HepG2 (cell line): ENCODE measurements around the gene TUBA4A. TPM values are rescaled to one million over a fixed set of nuclear protein-coding genes. Genes with fewer than 3 reads are reported as not detected.
A peak's percentile ranks its signal among the peaks of the same experiment; 100 is the strongest.

Experiments
- ATF1 ChIP-seq: IDR thresholded peaks from 2 replicates; pipeline ENCODE4 v1.6.1; 2016; ENCODE audit warnings: mild to moderate bottlenecking, control low read depth
- BRD4 ChIP-seq: sonication (generic); formaldehyde crosslinking; IDR thresholded peaks from 2 replicates; pipeline ENCODE4 v1.4.0; 2020; ENCODE audit warnings: missing genetic modification reagents
- CENPBD1 ChIP-seq: sonication (generic); formaldehyde crosslinking; IDR thresholded peaks from 2 replicates; pipeline ENCODE4 v1.8.0; 2022; ENCODE audit warnings: missing genetic modification reagents, low read depth, mild to moderate bottlenecking, borderline replicate concordance
- E2F2 ChIP-seq: sonication (generic); formaldehyde crosslinking; IDR thresholded peaks from 2 replicates; pipeline ENCODE4 v1.4.0; 2020; ENCODE audit warnings: missing genetic modification reagents, borderline replicate concordance
- KDM4B ChIP-seq: sonication (generic); formaldehyde crosslinking; IDR thresholded peaks from 2 replicates; pipeline ENCODE4 v1.4.0; 2020; ENCODE audit warnings: missing genetic modification reagents
- MATR3 ChIP-seq: sonication (generic); formaldehyde crosslinking; IDR thresholded peaks from 2 replicates; pipeline ENCODE4 v1.4.0; 2020; ENCODE audit warnings: missing genetic modification reagents
- NCOR1 ChIP-seq: fragments of 200-600 bp; sonication (generic); IDR thresholded peaks from 2 replicates; pipeline ENCODE4 v1.7.0; 2017; ENCODE audit warnings: antibody characterized with exemption, low read length, borderline replicate concordance
- NKX3-1 ChIP-seq: sonication (generic); formaldehyde crosslinking; IDR thresholded peaks from 2 replicates; pipeline ENCODE4 v1.5.0; 2020; ENCODE audit warnings: missing genetic modification reagents
- PCBP2 ChIP-seq: fragments of 200-400 bp; formaldehyde crosslinking; optimal IDR thresholded peaks from 2 replicates; pipeline ENCODE3; 2018; ENCODE audit warnings: low read length, low read depth; ENCODE audit not compliant: poor library complexity, severe bottlenecking
- PHF20 ChIP-seq: sonication (generic); formaldehyde crosslinking; IDR thresholded peaks from 2 replicates; pipeline ENCODE4 v1.5.0; 2020; ENCODE audit warnings: mild to moderate bottlenecking, missing genetic modification reagents
- RARG ChIP-seq: sonication (generic); formaldehyde crosslinking; IDR thresholded peaks from 2 replicates; pipeline ENCODE4 v1.4.0; 2020; ENCODE audit warnings: low read depth, mild to moderate bottlenecking, missing genetic modification reagents
- SATB2 ChIP-seq: sonication (generic); formaldehyde crosslinking; IDR thresholded peaks from 2 replicates; pipeline ENCODE4 v1.5.0; 2020; ENCODE audit warnings: missing genetic modification reagents
- SIN3A ChIP-seq: IDR thresholded peaks from 2 replicates; pipeline ENCODE4 v1.6.1; 2011; ENCODE audit warnings: low read depth, mild to moderate bottlenecking, control low read depth, low read length, borderline replicate concordance
- SYNCRIP ChIP-seq: fragments of 200-400 bp; formaldehyde crosslinking; IDR thresholded peaks from 2 replicates; pipeline ENCODE4 v1.6.1; 2018; ENCODE audit warnings: mild to moderate bottlenecking, low read depth, low read length; ENCODE audit not compliant: insufficient read depth
- TFE3 ChIP-seq: IDR thresholded peaks from 2 replicates; pipeline ENCODE4 v1.6.1; 2016
- YY1 ChIP-seq: IDR thresholded peaks from 2 replicates; pipeline ENCODE4 v1.6.1; 2011; ENCODE audit warnings: low read length, low read depth, moderate library complexity, mild to moderate bottlenecking; ENCODE audit not compliant: insufficient read depth, insufficient replicate concordance
- ZNF256 ChIP-seq: sonication (generic); formaldehyde crosslinking; conservative IDR thresholded peaks from 2 replicates; pipeline ENCODE4 v1.4.0; 2020; ENCODE audit warnings: missing genetic modification reagents
- ZNF335 ChIP-seq: sonication (generic); formaldehyde crosslinking; IDR thresholded peaks from 2 replicates; pipeline ENCODE4 v1.4.0; 2020; ENCODE audit warnings: missing genetic modification reagents
- ZNF580 ChIP-seq: IDR thresholded peaks from 2 replicates; pipeline ENCODE4 v1.6.1; 2016; ENCODE audit warnings: low read depth, borderline replicate concordance
- ZNF629 ChIP-seq: sonication (generic); formaldehyde crosslinking; conservative IDR thresholded peaks from 2 replicates; pipeline ENCODE4 v1.5.0; 2020; ENCODE audit warnings: missing genetic modification reagents
- ZNF674 ChIP-seq: sonication (generic); formaldehyde crosslinking; IDR thresholded peaks from 2 replicates; pipeline ENCODE4 v1.5.0; 2020; ENCODE audit warnings: low read depth, mild to moderate bottlenecking, missing genetic modification reagents
- ZNF891 ChIP-seq: sonication (generic); formaldehyde crosslinking; IDR thresholded peaks from 2 replicates; pipeline ENCODE4 v1.5.0; 2020; ENCODE audit warnings: mild to moderate bottlenecking, missing genetic modification reagents
- polyA plus RNA-seq, 8 experiments: library from polyadenylated mRNA; depleted of rRNA in 3 of 8; stranded (reverse) in 7 of 8; unstranded in 1 of 8; fragments of >200 nt; fragmentation: Illumina TruSeq in 4 of 8; extraction: Trizol in 4 of 8; gene quantifications; 2 replicates each; pipeline versions ENCODE4 v1.2.1 to v1.2.3, GENCODE V29; 2011 to 2016; ENCODE audit warnings: low read depth in 4 of 8, missing spikeins in 1 of 8, mixed read lengths in 1 of 8; ENCODE audit not compliant: insufficient read depth in 1 of 8
- total RNA-seq, 5 experiments: library from RNA; depleted of rRNA; stranded (reverse); fragments of >200 nt; fragmentation: Illumina TruSeq; extraction: Trizol; gene quantifications; 2 replicates each; pipeline ENCODE4 v1.2.3, GENCODE V29; 2016; ENCODE audit warnings: low read depth in 1 of 5
- TF ChIP-seq, protein P1 (sequence below): sonication (generic); formaldehyde crosslinking; IDR thresholded peaks from 2 replicates; pipeline ENCODE4 v1.5.0; 2020; ENCODE audit warnings: missing genetic modification reagents
- TF ChIP-seq, protein P2 (sequence below): IDR thresholded peaks from 2 replicates; pipeline ENCODE4 v1.6.1; 2018; ENCODE audit warnings: missing genetic modification reagents

TUBA4A gene
- total and polyA plus RNA-seq, 2 of the 13 experiments (the other 11 are each of a cell fraction or from before 2014, with no cell fraction given) = 1.3 to 12.7 TPM

DNA sequence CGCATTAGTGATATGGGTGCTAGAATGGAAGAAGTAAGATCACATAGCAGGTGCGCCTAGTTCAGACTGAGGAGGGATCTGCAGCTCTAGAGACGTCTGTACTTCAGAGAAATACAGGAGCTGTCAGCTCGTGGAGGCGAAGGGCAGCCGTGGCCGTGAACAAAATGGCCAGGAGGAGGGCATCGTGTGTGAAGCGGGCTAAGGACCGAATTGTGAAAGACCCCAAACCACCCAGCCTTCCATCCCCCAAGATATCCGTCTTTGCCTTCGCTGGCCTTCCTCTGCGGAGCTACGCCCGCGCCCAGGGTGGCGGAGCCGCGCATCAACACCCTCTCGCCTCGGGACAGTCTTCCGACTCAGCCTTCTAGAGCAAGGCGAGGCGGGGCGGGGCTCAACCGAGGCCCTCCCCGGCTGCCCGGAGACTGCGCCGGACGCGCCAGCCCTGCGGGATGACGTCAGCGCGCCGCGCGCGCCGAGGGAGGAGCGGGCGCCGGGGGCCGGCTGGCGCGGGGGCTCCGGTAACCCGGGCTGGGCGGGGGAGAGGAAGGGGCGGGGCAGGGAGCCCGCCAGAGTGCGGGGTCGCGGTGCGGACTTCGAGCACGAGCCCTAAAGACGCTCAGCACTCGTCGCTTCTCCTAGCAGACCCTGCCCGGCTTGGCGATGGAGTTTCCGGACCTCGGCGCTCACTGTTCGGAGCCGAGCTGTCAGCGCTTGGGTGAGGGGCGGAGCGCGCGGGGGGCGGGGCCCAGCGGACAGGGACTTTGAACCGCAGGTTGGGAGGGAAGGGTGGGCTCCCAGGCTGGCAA lies 47.2 kb downstream of the TUBA4A start, which contains the start of gene ZFAND2B (continued):
- no peak for TF ChIP-seq SYNCRIP
- TF ChIP-seq TFE3 = peak; percentile 19; the same call in 1 of the 2 replicates
- TF ChIP-seq RARG = peak; percentile 93; the same call in 1 of the 2 replicates
- peak; percentile 62; the same call in 1 of the 2 replicates for TF ChIP-seq SIN3A
- TF ChIP-seq SATB2 (CRISPR knock-in tag) = 0 out of 2 replicates have a peak, but pooled peaks have one; percentile 35
- TF ChIP-seq ZNF580 (CRISPR knock-in tag) = peak; percentile 74; the same call in 1 of the 2 replicates
- TF ChIP-seq, protein P1, sequence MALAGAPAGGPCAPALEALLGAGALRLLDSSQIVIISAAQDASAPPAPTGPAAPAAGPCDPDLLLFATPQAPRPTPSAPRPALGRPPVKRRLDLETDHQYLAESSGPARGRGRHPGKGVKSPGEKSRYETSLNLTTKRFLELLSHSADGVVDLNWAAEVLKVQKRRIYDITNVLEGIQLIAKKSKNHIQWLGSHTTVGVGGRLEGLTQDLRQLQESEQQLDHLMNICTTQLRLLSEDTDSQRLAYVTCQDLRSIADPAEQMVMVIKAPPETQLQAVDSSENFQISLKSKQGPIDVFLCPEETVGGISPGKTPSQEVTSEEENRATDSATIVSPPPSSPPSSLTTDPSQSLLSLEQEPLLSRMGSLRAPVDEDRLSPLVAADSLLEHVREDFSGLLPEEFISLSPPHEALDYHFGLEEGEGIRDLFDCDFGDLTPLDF (CRISPR knock-in tag) = no peak
- TF ChIP-seq NCOR1 = peak; percentile 94
- TF ChIP-seq ZNF674 (CRISPR knock-in tag) = no peak
- TF ChIP-seq BRD4 (CRISPR knock-in tag) = peak; percentile 91
- TF ChIP-seq E2F2 (CRISPR knock-in tag) = 0 out of 2 replicates have a peak, but pooled peaks have one; percentile 70
- no peak for TF ChIP-seq ZNF256 (CRISPR knock-in tag)
- TF ChIP-seq KDM4B (CRISPR knock-in tag) = no peak; the same call in 1 of the 2 replicates
- TF ChIP-seq ZNF891 (CRISPR knock-in tag) = peak; percentile 77; the same call in 1 of the 2 replicates
- TF ChIP-seq, protein P2, sequence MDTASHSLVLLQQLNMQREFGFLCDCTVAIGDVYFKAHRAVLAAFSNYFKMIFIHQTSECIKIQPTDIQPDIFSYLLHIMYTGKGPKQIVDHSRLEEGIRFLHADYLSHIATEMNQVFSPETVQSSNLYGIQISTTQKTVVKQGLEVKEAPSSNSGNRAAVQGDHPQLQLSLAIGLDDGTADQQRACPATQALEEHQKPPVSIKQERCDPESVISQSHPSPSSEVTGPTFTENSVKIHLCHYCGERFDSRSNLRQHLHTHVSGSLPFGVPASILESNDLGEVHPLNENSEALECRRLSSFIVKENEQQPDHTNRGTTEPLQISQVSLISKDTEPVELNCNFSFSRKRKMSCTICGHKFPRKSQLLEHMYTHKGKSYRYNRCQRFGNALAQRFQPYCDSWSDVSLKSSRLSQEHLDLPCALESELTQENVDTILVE (CRISPR knock-in tag) = peak; percentile 83; the same call in 1 of the 2 replicates
- peak; percentile 11; the same call in 1 of the 2 replicates for TF ChIP-seq ZNF629 (CRISPR knock-in tag)
- peak; percentile 80 for TF ChIP-seq ZNF335 (CRISPR knock-in tag)
- TF ChIP-seq ATF1 (CRISPR knock-in tag) = no peak
- TF ChIP-seq YY1 = peak; percentile 67
- TF ChIP-seq MATR3 (CRISPR knock-in tag) = no peak
- no peak for TF ChIP-seq NKX3-1 (CRISPR knock-in tag)
- TF ChIP-seq PHF20 (CRISPR knock-in tag) = peak; percentile 62
- peak; percentile 38 for TF ChIP-seq PCBP2
- no peak; the same call in 1 of the 2 replicates for TF ChIP-seq CENPBD1 (CRISPR knock-in tag)
